Fibroblast of upper back skin (primary cell): Measurements from ENCODE around the gene NAMPT.
A peak's percentile ranks its signal among the peaks of the same experiment; 100 is the strongest.

ENCODE experiments used
- DNase-seq: peaks from one replicate; pipeline ENCODE4 v3.0.0-alpha.2; 2013

Gene NAMPT

DNA sequence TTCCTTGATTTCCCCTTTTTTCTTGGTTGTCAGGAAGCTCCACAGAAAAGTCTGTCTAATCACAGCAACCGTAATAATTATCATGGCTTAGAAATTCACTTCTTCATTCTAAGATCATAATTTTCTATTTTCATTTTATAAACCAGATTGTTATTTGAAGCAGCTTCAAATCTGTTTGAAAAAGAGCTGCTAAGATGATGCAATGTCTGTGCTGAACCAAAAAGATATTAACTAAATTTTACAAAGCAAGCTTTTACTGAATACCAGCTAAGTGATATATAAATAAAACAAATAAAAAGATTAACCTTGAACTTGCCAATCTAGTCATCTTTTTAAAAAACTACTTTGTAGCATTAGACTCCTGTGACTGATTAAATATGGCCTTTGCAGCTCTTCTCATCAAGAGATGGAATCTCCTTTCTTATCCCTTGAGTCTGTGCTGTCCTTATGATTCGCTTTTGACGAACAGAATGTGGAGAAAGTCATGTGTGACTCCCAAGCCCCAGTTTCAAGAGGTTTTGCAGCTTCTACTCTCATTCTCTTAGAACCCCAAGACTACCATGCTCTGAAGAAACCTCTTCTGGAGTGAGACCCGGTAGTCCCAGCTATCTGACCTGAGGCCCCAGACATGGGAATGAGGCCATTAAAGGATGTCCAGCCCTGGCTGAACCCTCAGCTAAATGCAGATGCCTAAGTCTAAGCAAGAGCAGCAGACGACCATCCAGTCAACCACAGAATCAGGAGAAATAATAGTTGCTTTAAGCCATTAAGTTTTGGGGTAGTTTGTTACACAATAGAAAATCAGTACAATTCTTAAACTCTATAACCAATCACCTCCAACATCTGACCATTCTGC lies 14.4 kb downstream of the NAMPT start:
- DNase-seq: no peak

DNA sequence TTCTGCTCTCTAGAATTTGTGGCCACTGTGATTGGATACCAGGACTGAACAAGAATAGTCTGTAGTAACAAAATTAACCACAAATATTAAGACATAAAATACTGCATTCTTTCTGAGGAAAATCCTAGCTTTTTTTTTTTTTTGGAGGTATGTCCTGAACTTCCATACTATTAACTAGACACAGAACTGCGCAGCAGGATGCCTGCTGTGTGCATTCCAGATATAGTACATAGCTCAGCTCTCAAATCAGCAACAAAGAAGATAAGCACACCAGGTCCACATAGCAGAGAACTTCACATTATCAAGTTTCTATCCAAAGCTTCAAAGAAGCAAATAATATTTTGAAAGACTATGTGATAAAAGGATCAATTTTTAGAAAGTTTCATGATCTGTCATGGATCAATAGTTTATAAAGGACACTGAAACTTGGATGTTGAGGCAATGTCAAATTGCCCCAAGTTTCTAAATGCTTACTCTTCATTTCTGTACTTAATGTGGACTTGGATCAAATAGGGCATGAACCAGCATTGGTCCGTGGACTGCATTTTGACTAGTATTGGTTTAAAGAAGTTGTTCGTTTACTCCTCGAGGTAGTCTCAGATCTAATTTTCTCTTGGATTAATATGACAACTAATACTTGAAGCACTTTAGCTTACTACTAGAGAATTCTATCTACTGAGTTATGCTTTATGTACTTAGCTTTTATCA lies 15.4 kb downstream of the NAMPT start:
- peak; percentile 65 for DNase-seq

DNA sequence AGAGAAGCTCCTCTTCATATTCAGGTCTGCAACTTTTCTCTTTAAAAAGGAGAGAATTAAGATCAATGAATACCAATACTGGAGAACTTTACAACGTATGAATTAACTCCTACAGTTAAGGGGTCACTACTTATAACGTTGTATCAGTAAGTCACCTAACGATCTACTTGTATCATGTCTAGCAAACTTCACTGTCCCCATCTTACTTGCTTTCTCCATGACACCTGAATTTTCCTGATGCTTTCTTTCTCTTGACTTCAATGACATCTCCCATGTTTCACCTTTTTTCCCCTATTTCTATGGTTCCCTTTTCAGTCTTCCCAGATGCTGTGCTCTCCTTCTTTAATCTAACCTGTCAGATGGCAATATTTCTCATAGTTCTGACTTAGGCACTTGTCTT lies 19.6 kb downstream of the NAMPT start:
- DNase-seq: no peak

DNA sequence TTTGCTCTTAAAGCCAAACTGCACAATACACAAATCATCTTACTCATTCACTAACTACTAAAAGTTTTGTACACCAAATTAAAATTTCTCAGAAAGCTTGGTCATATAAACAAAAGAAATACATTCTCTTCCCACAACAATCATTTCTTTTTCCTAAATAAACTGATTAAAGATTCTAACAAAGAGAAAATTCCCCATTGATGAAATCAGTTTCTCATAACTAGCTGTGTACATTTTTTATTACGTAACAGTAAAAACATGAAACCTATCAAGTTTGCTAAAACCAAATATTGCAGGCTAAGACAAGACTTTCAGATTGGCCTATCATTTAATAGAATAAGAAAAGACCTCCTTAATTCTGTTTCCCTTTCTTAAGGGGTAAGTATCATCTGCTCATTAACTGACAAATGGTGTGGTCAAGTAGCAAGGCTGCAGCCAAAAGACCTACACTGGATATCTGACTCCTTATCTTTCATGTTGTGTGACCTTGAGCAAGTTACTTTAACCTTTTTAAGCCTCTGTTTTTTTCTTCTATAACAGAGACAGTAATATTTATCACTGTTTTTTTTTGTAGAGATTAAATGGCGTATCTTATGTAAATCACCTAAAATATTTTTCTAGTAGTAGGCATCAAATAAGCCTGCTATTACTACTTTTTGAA lies 22.4 kb downstream of the NAMPT start:
- no peak for DNase-seq

DNA sequence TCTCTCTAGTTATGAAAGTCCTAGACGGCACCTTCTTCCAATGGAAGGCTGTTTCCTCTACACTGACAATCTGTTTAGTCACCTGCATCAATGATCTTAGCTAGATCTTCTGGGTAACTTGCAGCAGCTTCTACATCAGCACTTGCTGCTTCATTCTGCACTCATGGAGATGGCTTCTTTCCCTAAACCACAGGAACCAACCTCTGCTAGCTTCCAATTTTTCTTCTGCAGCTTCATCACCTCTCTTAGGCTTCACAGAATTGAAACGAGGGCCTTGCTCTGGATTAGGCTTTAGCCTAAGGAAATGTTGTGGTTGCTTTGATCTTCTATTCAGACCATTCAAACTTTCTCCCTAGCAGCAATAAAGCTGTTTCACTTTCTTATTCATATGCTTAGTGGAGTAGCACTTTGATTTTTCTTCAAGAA lies 24.6 kb downstream of the NAMPT start:
- peak; percentile 75 for DNase-seq

DNA sequence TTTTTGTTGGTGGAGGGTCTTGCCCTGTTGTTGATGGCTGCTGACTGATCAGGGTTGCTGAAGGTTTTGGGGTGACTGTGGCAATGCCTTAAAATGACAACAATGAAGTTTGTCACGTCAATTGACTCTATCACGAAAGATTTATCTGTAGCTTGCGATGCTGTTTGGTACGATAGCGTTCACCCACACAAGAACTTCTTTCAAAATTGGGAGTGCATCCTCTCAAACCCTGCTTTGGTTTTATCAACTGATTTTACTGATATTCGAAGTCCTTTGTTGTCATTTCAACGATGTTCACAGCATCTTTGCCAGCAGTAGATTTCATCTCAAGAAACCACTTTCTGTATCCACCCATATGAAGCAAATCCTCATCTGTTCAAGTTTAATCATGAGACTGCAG lies 26.0 kb downstream of the NAMPT start:
- DNase-seq: no peak

DNA sequence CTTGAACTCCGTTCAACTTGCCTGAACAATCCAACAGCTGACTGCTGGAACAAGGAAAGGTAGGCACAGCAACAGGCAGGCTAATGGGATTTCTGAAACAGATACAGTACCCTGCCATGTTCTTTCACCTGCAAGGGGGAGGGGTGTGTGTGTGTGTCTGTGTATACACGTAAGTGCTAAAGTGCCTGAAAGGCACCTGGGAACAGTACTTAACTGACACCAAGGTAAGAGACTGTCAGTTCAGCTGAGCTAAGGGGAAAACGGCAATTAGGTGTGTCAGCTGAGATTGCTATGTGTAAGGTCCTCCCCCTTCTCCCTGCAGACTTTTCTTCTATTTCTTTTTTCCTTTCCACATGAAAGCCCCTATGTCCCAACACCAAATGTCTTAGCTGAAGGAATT lies 27.0 kb downstream of the NAMPT start:
- no peak for DNase-seq

DNA sequence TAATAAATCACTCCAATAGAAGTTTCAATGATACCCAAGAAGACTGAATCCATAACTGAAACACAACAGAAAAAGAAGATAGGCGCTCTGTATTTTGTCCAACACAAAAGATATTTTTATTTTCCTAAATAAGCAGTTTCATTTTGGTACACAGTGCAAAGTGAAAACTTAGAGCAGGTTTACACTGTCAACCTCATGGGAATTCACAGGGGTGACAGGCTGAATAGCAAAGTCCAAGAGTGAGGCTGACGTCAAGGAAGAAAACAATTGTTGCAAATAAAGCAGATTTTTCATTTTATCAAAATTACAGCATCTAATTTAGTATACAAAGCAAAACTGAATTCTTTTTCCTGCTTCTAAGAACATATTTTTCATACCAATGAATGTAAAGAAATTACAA lies 28.6 kb downstream of the NAMPT start:
- DNase-seq: no peak

DNA sequence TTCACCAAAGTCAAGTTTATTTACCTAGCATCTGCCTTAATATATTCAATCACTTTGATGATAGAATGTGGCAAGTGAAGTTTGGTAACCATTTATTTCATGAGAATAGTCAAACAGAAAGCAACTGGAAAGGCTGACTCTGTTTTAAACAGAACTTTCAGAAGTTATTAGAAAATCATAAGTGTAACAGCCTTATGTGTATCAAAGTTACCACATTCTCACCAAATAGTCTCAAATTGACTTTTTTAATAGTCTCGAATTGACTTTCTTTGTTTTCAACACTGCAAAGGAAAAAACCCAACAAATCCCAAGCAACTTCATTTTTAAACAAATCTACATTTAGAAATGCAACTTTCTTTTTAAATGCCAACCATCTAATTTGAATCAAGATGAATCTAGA lies 29.5 kb downstream of the NAMPT start:
- DNase-seq: no peak

DNA sequence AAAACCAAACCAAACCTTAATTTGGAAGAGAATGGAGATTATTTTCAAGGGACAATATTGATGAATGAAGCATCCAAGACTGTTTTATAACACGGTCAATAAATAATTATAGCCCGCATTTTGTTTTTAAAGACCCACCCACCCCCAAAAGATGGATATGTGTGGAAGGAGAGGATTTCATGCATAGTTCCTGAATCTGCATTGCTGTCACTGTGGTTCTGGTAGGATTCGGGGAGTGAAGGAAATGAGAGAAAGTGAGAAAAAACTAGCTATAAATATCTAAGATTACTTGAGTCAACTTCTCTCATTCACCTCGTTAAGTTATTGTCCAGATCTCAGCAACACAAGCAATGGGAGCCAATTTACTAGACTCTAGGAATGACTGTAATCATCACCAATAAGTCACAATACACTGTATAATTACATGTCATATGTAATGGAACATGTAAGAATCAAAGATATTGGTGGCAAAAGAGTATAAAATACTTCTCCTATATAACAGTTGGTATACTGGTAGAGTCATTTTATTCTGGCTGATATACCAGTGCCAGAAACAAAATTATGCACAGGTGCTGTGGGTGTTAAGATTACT lies 30.2 kb downstream of the NAMPT start:
- DNase-seq: no peak

DNA sequence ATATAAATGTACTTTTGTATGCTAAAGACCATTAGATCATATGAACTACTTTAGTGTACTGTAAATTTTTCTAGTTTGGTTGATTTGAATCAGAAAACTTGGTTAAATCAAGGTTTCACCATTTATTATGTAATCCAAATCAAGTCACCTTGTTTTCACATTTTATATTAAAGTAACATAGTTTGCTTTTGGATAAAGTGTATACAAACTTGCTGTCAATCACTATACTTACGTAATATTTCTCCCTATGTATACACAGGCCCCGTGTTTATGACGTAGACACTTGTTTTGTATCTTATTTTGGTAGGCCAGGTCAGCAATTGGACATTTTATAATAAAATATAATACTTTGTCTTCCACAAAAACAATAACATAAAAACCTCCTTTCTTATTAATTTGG lies 32.2 kb downstream of the NAMPT start:
- DNase-seq: no peak

DNA sequence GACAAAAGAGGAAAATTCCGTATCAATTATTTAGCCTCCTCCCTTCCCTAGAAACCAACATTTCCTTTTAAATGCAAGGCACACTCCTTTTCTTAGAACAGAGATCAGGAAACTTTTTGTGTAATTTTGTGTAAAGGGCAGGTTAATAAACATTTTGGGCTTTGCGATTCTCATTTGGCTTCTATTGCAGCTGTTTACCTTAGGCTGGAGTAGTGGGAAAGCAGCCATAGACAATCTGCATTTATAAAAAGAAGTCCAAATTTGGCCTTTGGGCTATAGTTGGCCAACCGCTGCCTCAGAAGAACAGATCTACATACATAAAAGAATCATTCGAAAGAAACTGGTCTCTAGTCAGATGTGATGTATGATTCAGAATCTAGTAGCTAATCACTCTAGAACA lies 35.3 kb downstream of the NAMPT start:
- DNase-seq: no peak

DNA sequence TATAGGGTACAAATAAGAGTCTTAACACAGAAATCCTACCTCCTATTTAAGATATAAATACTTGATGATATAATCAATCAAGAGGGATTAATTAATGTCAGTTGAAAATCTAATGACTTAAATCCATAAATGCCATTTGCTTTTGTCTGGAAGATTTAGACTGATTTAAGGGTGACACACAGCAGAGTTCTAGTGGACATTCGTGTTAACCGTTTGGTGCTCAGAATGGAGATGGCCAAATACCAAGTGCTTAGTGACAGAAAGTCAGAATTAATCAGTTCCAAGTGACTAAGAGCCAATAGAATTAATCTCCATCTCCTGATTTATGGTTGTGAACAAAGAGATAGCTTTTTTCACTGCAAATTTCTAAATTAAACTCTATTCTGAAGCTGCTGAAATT lies 36.2 kb downstream of the NAMPT start:
- no peak for DNase-seq

DNA sequence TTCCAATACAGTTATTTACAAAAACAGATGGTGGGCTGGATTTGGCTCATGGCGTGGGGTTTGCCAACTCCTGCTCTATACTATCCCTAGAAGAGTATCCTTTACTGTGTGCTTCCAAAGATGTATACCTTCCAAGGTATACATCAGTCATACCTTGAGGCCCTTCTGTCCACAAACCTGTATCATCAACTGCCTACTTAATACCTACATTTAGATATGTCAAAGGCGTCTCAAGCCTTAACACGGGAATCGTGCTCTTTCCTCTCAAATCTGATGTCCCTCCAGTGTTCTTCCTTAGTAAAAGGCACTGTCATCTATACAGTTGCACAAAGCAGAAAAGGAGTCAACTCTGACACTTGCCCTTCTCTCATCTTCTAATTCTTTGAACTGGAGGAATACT lies 36.9 kb downstream of the NAMPT start:
- DNase-seq: no peak

DNA sequence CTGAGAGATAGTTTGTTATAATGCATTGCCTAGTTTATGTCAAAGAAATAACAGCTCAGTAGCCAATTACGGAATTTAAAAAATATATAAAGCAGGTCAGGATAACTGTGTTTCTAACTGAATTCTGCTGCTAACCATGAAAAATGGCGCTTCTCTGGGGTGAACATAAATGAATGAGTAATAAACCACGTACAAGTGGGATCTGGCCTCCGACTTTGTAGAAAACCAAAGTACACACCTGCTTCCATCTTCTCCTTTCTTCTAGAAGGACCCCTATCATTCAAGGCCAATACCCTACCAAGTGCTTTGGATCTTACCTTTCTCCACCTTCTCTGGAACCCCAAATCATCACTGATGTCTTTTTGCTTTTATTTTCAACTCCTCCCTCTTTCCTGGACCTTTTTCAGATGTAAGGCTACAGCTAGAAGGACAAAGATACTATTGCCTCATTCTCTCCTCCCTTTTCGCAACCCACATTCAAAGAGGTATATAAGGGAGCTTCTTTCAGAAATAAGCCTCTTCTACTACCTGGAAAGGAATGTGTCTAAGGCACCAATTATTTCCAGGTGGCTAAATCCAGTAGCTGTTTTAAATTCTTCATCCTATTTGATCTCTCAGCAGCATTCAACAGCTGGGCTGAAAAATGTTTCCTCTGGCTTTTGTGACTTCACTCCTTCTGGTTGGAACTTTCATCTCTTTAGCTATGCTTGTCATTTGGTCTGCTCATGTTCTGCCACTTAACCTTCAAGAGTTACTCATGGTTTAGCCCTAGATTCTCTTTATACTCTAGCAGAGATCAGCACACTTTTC lies 37.7 kb downstream of the NAMPT start:
- no peak for DNase-seq

DNA sequence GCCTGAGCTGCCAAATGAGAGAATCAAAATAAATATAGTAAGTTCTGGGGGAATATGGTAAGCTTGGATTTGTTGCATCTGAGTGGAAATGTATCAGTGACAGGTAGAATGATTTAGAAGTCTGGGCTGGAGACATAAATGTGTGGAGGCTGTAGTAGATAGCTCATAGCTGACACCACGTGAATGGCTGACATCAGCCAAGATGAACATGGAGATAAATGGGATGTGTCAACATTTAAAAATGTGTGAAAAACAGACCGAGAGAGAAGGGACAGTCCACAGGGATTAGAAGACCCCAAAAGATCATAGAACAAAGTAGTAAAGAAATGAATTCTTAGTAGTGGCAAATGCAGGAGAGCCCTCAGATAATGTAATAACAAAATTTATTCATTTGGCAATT lies 40.9 kb downstream of the NAMPT start:
- peak; percentile 38 for DNase-seq

DNA sequence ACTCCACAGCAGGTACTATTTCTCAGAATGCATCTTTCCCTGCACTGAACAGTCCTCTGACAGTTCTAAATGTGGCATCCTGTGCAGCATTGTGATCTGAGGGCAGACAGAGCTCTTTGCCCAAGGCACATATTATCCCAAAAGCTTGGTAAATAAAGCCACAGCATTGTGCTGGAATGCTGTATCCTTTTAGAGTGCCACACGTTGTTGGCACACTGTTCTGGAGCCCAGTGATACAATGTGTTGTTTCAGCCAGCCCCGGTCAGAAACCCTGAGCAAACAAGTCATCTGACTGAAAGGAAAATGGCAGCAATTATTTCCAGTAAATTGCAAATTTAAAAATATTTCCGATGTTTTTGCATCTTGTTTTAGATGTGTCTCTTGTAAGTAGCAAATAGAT lies 45.4 kb downstream of the NAMPT start:
- DNase-seq: no peak

DNA sequence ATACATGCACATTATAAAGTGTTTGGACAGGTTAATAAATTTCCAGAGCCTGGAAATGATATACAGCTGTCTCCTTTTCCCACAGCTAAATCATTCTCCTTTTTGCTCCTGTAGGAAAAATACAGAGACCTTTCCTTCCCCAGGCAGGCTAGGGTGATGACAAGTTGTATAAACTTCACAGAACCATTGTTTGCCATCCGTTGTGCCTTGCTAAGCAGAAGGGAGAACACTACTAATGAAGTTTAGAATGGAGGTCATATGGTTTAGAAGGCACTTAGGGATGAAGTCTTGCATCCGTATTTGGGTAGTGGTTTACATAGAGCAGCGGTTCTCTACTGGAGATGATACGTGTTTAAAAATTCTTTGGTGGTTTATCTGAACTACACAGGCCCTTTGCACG lies 46.0 kb downstream of the NAMPT start:
- DNase-seq: no peak

DNA sequence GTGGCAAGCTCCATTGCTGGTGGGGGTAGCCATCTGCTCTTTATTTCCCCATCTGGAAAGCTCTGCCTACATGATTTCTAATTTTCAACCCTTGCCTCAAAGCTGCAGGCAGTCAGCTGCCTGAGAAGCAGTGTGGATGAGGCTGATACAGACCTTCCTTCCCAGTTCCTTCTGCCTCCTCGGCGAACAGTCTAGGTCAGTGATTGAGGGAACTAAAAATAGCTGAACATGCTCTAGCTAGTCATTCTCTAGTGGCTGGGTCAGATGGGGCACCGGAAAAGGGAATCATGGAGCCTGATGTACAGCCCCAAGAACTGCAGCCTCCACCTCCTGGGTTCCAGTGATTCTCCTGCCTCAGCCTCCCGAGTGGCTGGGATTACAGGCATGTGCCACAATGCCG lies 48.7 kb downstream of the NAMPT start:
- no peak for DNase-seq

DNA sequence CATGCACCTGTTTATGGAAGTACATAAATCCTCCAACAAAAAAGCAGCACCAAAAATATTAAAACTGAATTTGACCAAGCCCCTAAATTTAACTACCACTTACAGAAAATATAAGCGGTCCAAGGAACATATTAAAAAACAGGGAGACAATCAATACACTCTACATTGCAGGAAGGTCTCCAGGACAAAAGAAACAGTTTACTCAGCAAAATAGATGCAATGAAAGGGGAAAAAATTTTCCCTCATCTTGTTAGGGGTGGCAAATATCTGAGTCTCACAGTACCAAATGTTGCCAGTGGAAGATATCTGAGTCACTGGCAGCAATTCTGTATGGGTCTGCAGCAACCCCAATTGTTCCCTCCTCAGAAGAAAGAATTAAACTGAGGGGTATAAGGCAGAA lies 50.4 kb downstream of the NAMPT start:
- DNase-seq: no peak

DNA sequence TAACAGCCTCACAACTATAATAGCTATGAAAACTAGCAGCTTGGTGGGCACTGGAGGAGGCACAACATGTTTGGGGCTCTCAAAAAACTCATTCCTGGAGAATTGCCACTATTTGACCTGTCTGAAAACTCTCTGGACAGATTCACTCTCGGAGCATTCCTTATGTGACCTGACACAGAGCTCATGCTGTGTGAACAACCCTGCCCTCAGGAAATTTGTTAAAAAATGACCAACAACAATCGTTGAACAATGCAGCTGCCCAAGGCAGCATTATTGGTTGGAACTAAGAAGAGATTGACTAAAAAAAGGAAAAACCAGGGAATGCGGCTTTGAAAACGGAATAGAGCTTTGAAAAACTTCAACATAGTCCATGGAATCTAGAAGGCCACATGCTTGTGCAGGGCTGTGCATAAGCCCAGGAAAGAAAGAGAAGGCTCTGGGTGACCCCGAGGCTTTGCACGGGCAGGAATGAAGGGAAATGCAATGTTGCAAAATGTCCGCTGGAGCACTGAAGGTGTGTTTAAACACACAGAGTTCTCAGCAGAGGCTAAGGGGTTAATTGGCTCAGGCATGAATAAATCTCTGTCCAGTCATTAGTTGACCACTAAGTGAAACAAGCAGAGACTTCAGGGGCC lies 52.8 kb downstream of the NAMPT start:
- DNase-seq: no peak

DNA sequence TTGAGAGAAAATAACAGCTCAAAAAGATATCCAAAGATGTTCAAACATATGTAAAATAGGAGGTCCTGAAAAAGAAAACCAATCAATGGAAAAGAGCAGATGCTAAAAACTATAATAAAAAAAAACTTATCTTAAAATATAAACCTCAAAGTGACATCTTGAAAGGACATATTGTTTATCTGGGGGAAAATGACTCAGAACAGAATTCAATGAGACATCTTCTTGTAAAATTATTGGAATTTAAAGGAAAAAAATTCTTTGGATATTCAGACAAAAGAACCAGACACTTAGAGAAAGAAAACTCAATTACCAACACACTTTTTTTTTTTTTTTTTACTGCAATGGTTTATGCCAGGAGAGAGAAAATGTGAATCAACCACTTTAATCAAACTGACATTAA lies 58.9 kb downstream of the NAMPT start:
- DNase-seq: no peak
